ENCODE measurements around the gene FBXO42.
"Not testable (repeated sequence)": the region's sequence is repeated elsewhere in the genome, so short reads cannot be mapped to it uniquely, and the experiment has no call there.

DNA sequence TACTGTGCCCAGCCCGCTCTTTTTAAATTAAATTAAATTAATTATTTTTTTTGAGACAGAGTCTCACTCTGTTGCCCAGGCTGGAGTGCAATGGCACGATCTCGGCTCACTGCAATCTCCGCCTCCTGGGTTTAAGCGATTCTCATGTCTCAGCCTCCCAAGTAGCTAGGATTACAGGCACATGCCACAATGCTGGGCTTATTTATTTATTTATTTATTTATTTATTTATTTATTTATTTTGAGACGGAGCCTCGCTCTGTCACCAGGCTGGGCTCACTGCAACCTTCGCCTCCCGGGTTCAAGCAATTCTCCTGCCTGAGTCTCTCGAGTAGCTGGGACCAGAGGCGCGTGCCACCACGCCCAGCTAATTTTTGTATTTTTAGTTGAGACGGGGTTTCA, 129.6 kb downstream of the FBXO42 start:
- TF ChIP-seq, protein P1, sequence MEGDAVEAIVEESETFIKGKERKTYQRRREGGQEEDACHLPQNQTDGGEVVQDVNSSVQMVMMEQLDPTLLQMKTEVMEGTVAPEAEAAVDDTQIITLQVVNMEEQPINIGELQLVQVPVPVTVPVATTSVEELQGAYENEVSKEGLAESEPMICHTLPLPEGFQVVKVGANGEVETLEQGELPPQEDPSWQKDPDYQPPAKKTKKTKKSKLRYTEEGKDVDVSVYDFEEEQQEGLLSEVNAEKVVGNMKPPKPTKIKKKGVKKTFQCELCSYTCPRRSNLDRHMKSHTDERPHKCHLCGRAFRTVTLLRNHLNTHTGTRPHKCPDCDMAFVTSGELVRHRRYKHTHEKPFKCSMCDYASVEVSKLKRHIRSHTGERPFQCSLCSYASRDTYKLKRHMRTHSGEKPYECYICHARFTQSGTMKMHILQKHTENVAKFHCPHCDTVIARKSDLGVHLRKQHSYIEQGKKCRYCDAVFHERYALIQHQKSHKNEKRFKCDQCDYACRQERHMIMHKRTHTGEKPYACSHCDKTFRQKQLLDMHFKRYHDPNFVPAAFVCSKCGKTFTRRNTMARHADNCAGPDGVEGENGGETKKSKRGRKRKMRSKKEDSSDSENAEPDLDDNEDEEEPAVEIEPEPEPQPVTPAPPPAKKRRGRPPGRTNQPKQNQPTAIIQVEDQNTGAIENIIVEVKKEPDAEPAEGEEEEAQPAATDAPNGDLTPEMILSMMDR (IDR thresholded peaks at IDR 0.05): not testable (repeated sequence)
- TF ChIP-seq POLR2A (IDR thresholded peaks at IDR 0.05): not testable (repeated sequence)
